ENCODE measurements around the gene THTPA. TPM values are rescaled to one million over a fixed set of nuclear protein-coding genes. Genes with fewer than 3 reads are reported as not detected.
A peak's percentile ranks its signal among the peaks of the same experiment; 100 is the strongest.

THTPA gene
- total and polyA plus RNA-seq, 9 of the 15 experiments (the other 6 are each of a cell fraction or from before 2014, with no cell fraction given), result 2.4 to 8.7 (median 5.2) TPM

DNA sequence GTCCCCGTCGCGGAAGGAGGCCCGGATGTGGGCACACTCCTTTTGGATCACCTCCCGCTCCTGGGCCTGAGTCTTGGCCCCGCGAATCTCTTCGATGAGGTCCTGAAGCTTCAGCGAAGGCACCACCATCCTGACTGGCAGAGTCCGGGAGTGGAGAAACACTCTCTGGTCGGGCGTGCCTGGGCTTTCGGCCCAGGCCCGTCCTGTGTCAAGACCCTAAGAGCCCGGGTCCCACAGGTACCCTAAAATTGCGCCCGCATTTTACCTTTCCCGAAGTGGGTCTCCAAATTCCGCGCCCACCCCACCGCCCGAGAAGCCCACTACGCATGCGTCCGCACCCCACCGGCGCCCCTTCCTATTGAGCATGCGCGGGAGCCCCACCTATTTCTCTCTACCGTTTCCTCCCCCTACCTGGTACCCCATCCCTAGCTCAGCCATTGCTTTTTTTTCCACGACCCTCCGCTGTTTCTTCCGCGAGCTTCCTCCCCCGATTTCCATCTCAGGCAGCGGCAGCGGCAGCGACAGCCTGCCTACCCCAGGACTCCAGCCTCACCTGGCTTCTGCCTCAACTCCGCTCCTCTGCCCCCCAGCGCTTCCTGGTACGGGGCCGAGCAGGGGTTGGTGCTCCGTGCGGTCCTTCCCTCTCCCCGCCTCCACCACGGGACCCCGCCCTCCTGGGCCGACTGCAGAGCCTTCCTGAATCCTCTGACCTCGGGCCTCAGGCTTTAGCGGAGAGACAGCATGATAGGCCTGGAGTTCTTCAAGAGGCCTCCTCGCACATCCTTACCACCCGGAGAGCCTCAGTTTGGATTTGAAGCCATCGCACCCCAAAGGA is 11.3 kb downstream of the THTPA start, which contains the start of gene AP1G2 (continued):
- peak in 2 of 3 experiments; percentile 6 to 12 for TF ChIP-seq YY1 (IDR thresholded peaks at IDR 0.05; ENCODE audit: borderline replicate concordance in 1 of 3, control insufficient read depth in 1 of 3, extremely low read depth in 1 of 3, insufficient read depth in 3 of 3, insufficient read length in 1 of 3, insufficient replicate concordance in 2 of 3, low read depth in 1 of 3, low read length in 2 of 3)
- TF ChIP-seq IFI16 (CRISPR knock-in tag; IDR thresholded peaks at IDR 0.05), result no peak
- no peak for TF ChIP-seq ESRRA (IDR thresholded peaks at IDR 0.05; ENCODE audit: borderline replicate concordance, low read depth)
- TF ChIP-seq FOXJ2 (tag; IDR thresholded peaks at IDR 0.05), result no peak
- 0 out of 2 replicates have a peak, but pooled peaks have one; percentile 36 for TF ChIP-seq MTA1 (IDR thresholded peaks at IDR 0.05; ENCODE audit: borderline replicate concordance)
- TF ChIP-seq ZNF133 (CRISPR knock-in tag; IDR thresholded peaks at IDR 0.05), result no peak
- TF ChIP-seq ZC3H8 (IDR thresholded peaks at IDR 0.05), result no peak
- TF ChIP-seq JUN (IDR thresholded peaks at IDR 0.05; ENCODE audit: borderline replicate concordance, low read depth, low read length), result no peak
- TF ChIP-seq JUN (CRISPR knock-in tag; IDR thresholded peaks at IDR 0.05; ENCODE audit: borderline replicate concordance), result no peak
- TF ChIP-seq ARID2 (IDR thresholded peaks at IDR 0.05), result no peak
- TF ChIP-seq CTBP1 (IDR thresholded peaks at IDR 0.05; ENCODE audit: borderline replicate concordance), result peak; percentile 75
- no peak for TF ChIP-seq CBFB (CRISPR knock-in tag; IDR thresholded peaks at IDR 0.05)
- TF ChIP-seq, protein P1, sequence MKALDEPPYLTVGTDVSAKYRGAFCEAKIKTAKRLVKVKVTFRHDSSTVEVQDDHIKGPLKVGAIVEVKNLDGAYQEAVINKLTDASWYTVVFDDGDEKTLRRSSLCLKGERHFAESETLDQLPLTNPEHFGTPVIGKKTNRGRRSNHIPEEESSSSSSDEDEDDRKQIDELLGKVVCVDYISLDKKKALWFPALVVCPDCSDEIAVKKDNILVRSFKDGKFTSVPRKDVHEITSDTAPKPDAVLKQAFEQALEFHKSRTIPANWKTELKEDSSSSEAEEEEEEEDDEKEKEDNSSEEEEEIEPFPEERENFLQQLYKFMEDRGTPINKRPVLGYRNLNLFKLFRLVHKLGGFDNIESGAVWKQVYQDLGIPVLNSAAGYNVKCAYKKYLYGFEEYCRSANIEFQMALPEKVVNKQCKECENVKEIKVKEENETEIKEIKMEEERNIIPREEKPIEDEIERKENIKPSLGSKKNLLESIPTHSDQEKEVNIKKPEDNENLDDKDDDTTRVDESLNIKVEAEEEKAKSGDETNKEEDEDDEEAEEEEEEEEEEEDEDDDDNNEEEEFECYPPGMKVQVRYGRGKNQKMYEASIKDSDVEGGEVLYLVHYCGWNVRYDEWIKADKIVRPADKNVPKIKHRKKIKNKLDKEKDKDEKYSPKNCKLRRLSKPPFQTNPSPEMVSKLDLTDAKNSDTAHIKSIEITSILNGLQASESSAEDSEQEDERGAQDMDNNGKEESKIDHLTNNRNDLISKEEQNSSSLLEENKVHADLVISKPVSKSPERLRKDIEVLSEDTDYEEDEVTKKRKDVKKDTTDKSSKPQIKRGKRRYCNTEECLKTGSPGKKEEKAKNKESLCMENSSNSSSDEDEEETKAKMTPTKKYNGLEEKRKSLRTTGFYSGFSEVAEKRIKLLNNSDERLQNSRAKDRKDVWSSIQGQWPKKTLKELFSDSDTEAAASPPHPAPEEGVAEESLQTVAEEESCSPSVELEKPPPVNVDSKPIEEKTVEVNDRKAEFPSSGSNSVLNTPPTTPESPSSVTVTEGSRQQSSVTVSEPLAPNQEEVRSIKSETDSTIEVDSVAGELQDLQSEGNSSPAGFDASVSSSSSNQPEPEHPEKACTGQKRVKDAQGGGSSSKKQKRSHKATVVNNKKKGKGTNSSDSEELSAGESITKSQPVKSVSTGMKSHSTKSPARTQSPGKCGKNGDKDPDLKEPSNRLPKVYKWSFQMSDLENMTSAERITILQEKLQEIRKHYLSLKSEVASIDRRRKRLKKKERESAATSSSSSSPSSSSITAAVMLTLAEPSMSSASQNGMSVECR (CRISPR knock-in tag; IDR thresholded peaks at IDR 0.05), result peak; percentile 60; the same call in 1 of the 2 replicates
- TF ChIP-seq BCL6 (CRISPR knock-in tag; IDR thresholded peaks at IDR 0.05), result no peak
- no peak for TF ChIP-seq MCM7 (IDR thresholded peaks at IDR 0.05)
- no peak for TF ChIP-seq HNRNPL (IDR thresholded peaks at IDR 0.05; ENCODE audit: low read depth, low read length)
- TF ChIP-seq ZNF143 (CRISPR knock-in tag; IDR thresholded peaks at IDR 0.05), result no peak
